Loucy (cell line): ENCODE results near the gene DIP2A.

Experiments
- H2AFZ ChIP-seq: fragments of 200-600 bp; sonication (generic); 2 replicates; pipeline ENCODE4 v1.6.0; 2016; ENCODE audit warnings: antibody characterized with exemption, mild to moderate bottlenecking, low read length, moderate library complexity
- H3F3A ChIP-seq: fragments of 200-600 bp; 2 replicates; pipeline ENCODE4 v1.6.0; 2016; ENCODE audit warnings: antibody characterized with exemption, low read depth, mild to moderate bottlenecking
- H3K27me3 ChIP-seq: fragments of 200-600 bp; sonication (generic); 2 replicates; pipeline ENCODE4 v1.6.1; 2014; ENCODE audit warnings: low read length, mild to moderate bottlenecking; ENCODE audit not compliant: insufficient read depth, poor library complexity, severe bottlenecking
- H3K36me3 ChIP-seq: fragments of 200-600 bp; sonication (generic); 2 replicates; pipeline ENCODE4 v1.6.1; 2016; ENCODE audit warnings: low read length; ENCODE audit not compliant: insufficient read depth
- H3K4me1 ChIP-seq: fragments of 200-600 bp; sonication (generic); 2 replicates; pipeline ENCODE4 v1.5.1; 2014; ENCODE audit warnings: low read length, mild to moderate bottlenecking; ENCODE audit not compliant: insufficient read depth, poor library complexity, severe bottlenecking
- H3K4me2 ChIP-seq: fragments of 200-600 bp; sonication (generic); 2 replicates; pipeline ENCODE4 v1.6.0; 2014; ENCODE audit warnings: antibody characterized with exemption, low read length, low read depth, mild to moderate bottlenecking; ENCODE audit not compliant: poor library complexity, severe bottlenecking
- H3K4me3 ChIP-seq: fragments of 200-600 bp; sonication (generic); 2 replicates; pipeline ENCODE4 v1.5.1; 2014; ENCODE audit warnings: low read length, mild to moderate bottlenecking, mixed read lengths; ENCODE audit not compliant: poor library complexity, severe bottlenecking
- H3K79me2 ChIP-seq: fragments of 200-600 bp; sonication (generic); 2 replicates; pipeline ENCODE4 v1.6.1; 2014; ENCODE audit warnings: low read length; ENCODE audit not compliant: insufficient read depth
- H3K9ac ChIP-seq: fragments of 200-600 bp; sonication (generic); 2 replicates; pipeline ENCODE4 v1.6.0; 2014; ENCODE audit warnings: mild to moderate bottlenecking, low read depth, low read length, moderate library complexity; ENCODE audit not compliant: poor library complexity, severe bottlenecking
- H3K9me2 ChIP-seq: fragments of 200-600 bp; sonication (generic); replicated peaks from 2 replicates; pipeline ENCODE4 v1.6.1; 2016; ENCODE audit warnings: low read depth, low read length, mixed read lengths
- H3K9me3 ChIP-seq: fragments of 200-600 bp; sonication (generic); 2 replicates; pipeline ENCODE4 v1.6.1; 2014; ENCODE audit warnings: mild to moderate bottlenecking, antibody characterized with exemption, low read length, low read depth; ENCODE audit not compliant: insufficient read depth
- H4K20me1 ChIP-seq: fragments of 200-600 bp; sonication (generic); 2 replicates; pipeline ENCODE4 v1.6.0; 2014; ENCODE audit warnings: antibody characterized with exemption, low read length, mild to moderate bottlenecking; ENCODE audit not compliant: insufficient read depth, poor library complexity, severe bottlenecking
- CTCF ChIP-seq: fragments of 200-600 bp; sonication (generic); conservative IDR thresholded peaks from 2 replicates; pipeline ENCODE4 v1.5.1; 2014; ENCODE audit warnings: mild to moderate bottlenecking, antibody characterized with exemption, low read length
- EZH2phosphoT487 ChIP-seq: fragments of 200-600 bp; IDR thresholded peaks from 2 replicates; pipeline ENCODE4 v1.6.1; 2018; ENCODE audit warnings: antibody characterized with exemption, mild to moderate bottlenecking, moderate library complexity, borderline replicate concordance

The DIP2A gene

GRCh38 chr21:46545911-46546310 lies 87.2 kb downstream of the DIP2A start:
- H3K36me3 ChIP-seq, result peaks cover 35% of the 10 kb centered on the region; the same call in 1 of the 2 replicates
- H3K9me3 ChIP-seq, result no peaks in the 10 kb centered on the region; the same call in 1 of the 2 replicates
- no peaks in the 10 kb centered on the region for H3K9me2 ChIP-seq
- TF ChIP-seq EZH2phosphoT487, result no peak
- no peak for TF ChIP-seq CTCF
- H3K79me2 ChIP-seq, result no peaks in the 10 kb centered on the region
- H3K4me2 ChIP-seq, result no peak overlapping the region
- H2AFZ ChIP-seq, result no peak overlapping the region
- no peaks in the 10 kb centered on the region for H3K27me3 ChIP-seq
- no peak overlapping the region for H3K4me3 ChIP-seq
- 0 out of 2 replicates have a peak, but pooled peaks cover 2% of the 10 kb centered on the region for H3F3A ChIP-seq
- peaks cover 24% of the 10 kb centered on the region for H3K4me1 ChIP-seq
- H3K9ac ChIP-seq, result no peak overlapping the region
- no peaks in the 10 kb centered on the region for H4K20me1 ChIP-seq

GRCh38 chr21:46546799-46547198 lies 88.1 kb downstream of the DIP2A start:
- Histone ChIP-seq H3K36me3 (peaks cover 35% of the 10 kb centered on the region; the same call in 1 of the 2 replicates), H3K4me2 (no peak overlapping the region), H3K27me3 (no peaks in the 10 kb centered on the region), H2AFZ (no peak overlapping the region), H4K20me1 (no peaks in the 10 kb centered on the region), H3K4me1 (peaks cover 31% of the 10 kb centered on the region), H3K79me2 (no peaks in the 10 kb centered on the region), H3K4me3 (no peak overlapping the region), H3K9me2 (no peaks in the 10 kb centered on the region), H3K9me3 (no peaks in the 10 kb centered on the region; the same call in 1 of the 2 replicates), H3F3A (no peaks in the 10 kb centered on the region), H3K9ac (no peak overlapping the region)
- TF ChIP-seq EZH2phosphoT487 (no peak), CTCF (no peak)

GRCh38 chr21:46549650-46550049 lies 91.0 kb downstream of the DIP2A start:
- H3K4me1 ChIP-seq, result peaks cover 35% of the 10 kb centered on the region
- no peak overlapping the region for H3K4me3 ChIP-seq
- peaks cover 31% of the 10 kb centered on the region; the same call in 1 of the 2 replicates for H3K36me3 ChIP-seq
- no peak overlapping the region for H2AFZ ChIP-seq
- H3F3A ChIP-seq, result no peaks in the 10 kb centered on the region
- H3K4me2 ChIP-seq, result no peak overlapping the region
- H3K9me3 ChIP-seq, result no peaks in the 10 kb centered on the region; the same call in 1 of the 2 replicates
- no peaks in the 10 kb centered on the region for H3K79me2 ChIP-seq
- no peaks in the 10 kb centered on the region for H3K27me3 ChIP-seq
- H3K9ac ChIP-seq, result no peak overlapping the region
- H3K9me2 ChIP-seq, result no peaks in the 10 kb centered on the region
- H4K20me1 ChIP-seq, result no peaks in the 10 kb centered on the region
- no peak for TF ChIP-seq CTCF
- TF ChIP-seq EZH2phosphoT487, result no peak
